ENCODE results near the gene RUNX3.

DNA sequence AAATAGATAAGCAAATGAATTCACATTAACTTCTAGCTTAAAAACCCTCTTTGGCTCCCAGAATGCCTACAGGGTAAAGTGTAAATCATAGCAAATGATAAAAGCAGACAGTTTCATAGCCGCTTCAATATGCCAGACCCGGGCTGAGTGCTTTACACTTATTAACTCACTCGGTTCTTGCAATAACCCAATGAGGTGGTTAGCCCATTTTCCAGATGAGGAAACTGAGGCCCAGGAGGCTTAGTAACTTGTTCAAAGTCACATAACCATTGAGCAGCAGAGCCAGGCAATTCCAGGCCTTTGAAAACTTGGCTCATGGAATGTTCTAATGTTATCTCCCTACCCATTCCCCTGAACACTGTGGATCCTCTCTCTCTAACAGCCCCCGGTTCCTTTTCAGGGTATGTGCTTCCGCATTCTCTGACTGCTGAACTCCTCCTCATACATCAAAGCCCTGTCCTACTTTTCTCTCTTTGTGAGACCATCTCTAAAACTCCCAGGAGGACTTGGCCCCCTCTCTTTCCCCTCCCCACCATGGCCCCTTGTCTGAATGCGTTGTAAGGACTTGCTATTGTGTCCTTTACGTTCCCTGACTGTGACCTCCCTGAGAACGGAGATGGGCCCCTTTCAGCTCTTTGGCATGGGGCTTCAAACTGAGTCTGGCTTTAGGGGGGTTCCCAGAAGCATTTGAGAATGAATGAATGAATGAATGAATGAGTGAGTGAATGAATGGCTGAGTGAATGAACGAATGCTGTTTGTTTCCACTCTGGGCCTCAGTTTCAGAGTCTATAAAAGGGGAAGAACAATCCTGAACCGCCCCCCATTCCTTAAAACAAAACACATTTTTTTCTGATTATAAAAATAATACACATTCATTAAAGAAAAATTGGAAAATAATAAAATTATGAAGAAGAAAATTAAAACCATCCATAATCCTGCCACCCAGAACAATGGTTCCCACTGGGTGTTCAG, 15.6 kb upstream of the RUNX3 start:
- TF ChIP-seq EZH2 (IDR thresholded peaks at IDR 0.05; ENCODE audit: low read depth, low read length, severe bottlenecking) (no peak), TAF1 (IDR thresholded peaks at IDR 0.05; ENCODE audit: low read depth, low read length) (no peak), CREB1 (IDR thresholded peaks at IDR 0.05) (no peak)
- TF ChIP-seq, protein P1, sequence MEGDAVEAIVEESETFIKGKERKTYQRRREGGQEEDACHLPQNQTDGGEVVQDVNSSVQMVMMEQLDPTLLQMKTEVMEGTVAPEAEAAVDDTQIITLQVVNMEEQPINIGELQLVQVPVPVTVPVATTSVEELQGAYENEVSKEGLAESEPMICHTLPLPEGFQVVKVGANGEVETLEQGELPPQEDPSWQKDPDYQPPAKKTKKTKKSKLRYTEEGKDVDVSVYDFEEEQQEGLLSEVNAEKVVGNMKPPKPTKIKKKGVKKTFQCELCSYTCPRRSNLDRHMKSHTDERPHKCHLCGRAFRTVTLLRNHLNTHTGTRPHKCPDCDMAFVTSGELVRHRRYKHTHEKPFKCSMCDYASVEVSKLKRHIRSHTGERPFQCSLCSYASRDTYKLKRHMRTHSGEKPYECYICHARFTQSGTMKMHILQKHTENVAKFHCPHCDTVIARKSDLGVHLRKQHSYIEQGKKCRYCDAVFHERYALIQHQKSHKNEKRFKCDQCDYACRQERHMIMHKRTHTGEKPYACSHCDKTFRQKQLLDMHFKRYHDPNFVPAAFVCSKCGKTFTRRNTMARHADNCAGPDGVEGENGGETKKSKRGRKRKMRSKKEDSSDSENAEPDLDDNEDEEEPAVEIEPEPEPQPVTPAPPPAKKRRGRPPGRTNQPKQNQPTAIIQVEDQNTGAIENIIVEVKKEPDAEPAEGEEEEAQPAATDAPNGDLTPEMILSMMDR (IDR thresholded peaks at IDR 0.05; ENCODE audit: control extremely low read depth in 1 of 3, insufficient read depth in 1 of 3, low read depth in 1 of 3, low read length in 3 of 3) = no peak

Measured in H1 (cell line).